Limb (tissue), 2 donors: ENCODE measurements around the gene ST6GALNAC2.
A peak's percentile ranks its signal among the peaks of the same experiment; 100 is the strongest.
"Not testable (repeated sequence)": the region's sequence is repeated elsewhere in the genome, so short reads cannot be mapped to it uniquely, and the experiment has no call there.

Source experiments
- DNase-seq, 2 donors: peaks; one replicate each; pipeline ENCODE4 v3.0.0-alpha.2; 2016; ENCODE audit errors: extremely low spot score in 2 of 2

The ST6GALNAC2 gene

GRCh38 chr17:76528528-76529223, 57.0 kb downstream of the ST6GALNAC2 start:
- DNase-seq: no peak

GRCh38 chr17:76528156-76528527, 57.5 kb downstream of the ST6GALNAC2 start:
- DNase-seq: peak in 1 of 2 donors; percentile 41

GRCh38 chr17:76527430-76528111, 58.1 kb downstream of the ST6GALNAC2 start:
- peak; percentile 39 to 59 for DNase-seq

DNA sequence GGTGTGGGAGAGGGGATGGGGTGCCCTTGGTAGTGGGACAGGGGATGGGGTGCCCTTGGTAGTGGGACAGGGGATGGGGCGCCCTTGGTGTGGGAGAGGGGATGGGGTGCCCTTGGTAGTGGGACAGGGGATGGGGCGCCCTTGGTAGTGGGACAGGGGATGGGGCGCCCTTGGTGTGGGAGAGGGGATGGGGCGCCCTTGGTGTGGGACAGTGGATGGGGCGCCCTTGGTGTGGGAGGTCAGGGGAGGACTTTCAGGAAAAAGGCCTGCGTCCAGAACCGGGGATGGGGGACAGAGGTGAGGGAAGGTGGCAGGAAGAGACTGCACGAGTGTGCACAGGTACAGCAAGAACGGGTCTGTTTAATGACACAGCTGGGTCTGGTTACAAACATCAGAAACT, 58.6 kb downstream of the ST6GALNAC2 start:
- DNase-seq: not testable (repeated sequence)

- DNase-seq: not testable (repeated sequence)
Measured at GRCh38 chr17:76525513-76525833, 60.2 kb downstream of the ST6GALNAC2 start.

GRCh38 chr17:76524598-76525512, 60.8 kb downstream of the ST6GALNAC2 start:
- DNase-seq: peak in 1 of 2 donors; percentile 36

DNA sequence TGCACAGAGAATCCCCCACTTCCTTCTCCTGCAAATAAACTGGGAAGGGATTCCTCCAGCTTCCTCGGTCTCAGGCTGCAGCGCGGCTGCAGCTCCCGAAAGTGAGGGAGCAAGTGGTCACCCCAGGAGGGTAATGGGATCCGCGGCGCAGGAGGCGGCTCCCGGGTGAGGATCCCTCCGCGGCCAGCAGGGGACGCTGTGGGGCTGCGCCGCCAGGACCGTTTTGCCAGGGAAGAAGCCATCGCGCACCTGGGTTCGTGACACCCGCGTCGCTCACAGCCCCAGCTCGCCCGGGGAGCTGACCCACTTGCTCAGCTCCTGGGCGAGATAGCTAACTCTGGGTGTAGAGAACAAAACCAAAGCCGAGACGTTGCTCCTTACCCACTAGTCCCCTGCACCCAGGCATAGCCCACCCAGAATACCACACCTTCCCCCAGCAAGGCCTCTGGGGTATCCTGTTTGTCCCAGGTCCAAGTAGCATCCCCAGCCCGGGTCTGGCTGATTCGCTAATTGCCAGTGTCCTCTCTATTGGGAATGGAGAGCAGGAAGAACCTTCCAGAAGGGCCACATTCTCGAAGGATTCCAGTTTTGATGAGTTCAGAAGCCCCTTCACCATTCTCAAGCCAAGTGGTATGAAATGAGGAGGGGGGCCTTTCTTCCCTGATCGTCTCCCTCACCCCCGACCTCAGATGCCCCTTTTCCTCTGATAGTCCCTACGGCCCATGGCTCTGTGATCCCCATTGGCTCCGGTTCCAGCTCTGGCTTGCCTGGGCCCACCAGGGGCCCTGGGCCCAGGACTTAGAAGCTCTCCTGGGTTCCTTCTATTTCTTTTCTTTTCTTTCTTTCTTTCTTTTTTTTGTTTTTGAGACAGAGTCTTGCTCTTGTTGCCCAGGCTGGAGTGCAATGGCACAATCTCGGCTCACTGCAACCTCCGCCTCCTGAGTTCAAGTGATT, 62.3 kb downstream of the ST6GALNAC2 start:
- peak; percentile 42 to 87 for DNase-seq

DNA sequence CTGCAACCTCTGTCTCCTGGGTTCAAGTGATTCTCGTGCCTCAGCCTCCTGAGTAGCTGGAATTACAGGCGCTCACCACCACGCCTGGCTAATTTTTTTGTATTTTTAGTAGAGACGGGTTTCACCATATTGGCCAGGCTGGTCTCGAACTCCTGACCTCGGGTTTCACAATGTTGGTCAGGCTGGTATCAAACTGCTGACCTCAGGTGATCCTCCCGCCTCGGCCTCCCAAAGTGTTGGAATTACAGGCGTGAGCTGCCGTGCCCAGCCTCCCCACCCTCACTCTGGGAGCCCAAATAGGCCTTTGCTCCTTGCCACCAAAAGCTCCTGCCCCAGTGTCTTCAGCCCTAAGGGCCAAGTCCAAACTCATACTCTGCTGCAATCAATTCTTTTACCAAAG, 64.0 kb downstream of the ST6GALNAC2 start:
- DNase-seq: not testable (repeated sequence)

- DNase-seq: no peak
Measured at GRCh38 chr17:76521262-76521661, 64.4 kb downstream of the ST6GALNAC2 start.

GRCh38 chr17:76519048-76519966, 66.4 kb downstream of the ST6GALNAC2 start:
- peak in 1 of 2 donors; percentile 27 for DNase-seq

- no peak for DNase-seq
Measured at GRCh38 chr17:76517638-76518038, 68.0 kb downstream of the ST6GALNAC2 start.
